SK-N-SH (cell line): ENCODE measurements around the gene RAB3GAP2. TPM values are rescaled to one million over a fixed set of nuclear protein-coding genes. Genes with fewer than 3 reads are reported as not detected.

ENCODE experiments used
- CTCF ChIA-PET: fragments of 300-600, 350-600 bp; formaldehyde crosslinking; extraction: SDS; loops from one replicate; lab custom pipeline; 2021; lab: Yijun Ruan, JAX
- POLR2A ChIA-PET: fragments of 350-600 bp; sonication (Branson Sonifier 250); formaldehyde crosslinking; extraction: SDS; loops from one replicate; lab custom pipeline; 2020; ENCODE audit warnings: antibody characterized with exemption, inconsistent platforms; lab: Yijun Ruan, JAX
- DNase-seq: peaks from one replicate; pipeline ENCODE4 v3.0.0; 2012
- H2AFZ ChIP-seq: fragments of 200-600 bp; sonication (generic); 2 replicates; pipeline ENCODE4 v1.8.1; 2016; ENCODE audit warnings: antibody characterized with exemption, mild to moderate bottlenecking, low read depth
- H3F3A ChIP-seq: fragments of 200-600 bp; sonication (generic); replicated peaks from 2 replicates; pipeline ENCODE3; 2016; ENCODE audit warnings: antibody characterized with exemption, mild to moderate bottlenecking; ENCODE audit not compliant: insufficient read depth
- H3K27ac ChIP-seq, 2 experiments: fragments of 200-500 bp in 1 of 2; fragments of 200-600 bp in 1 of 2; sonication (Bioruptor generic) in 1 of 2; sonication (generic), shearing (Covaris generic) in 1 of 2; 2 replicates each; pipeline versions ENCODE4 v1.5.1 to v1.6.1; 2014 to 2016; ENCODE audit warnings: low read depth in 2 of 2, inconsistent platforms in 1 of 2, low read length in 1 of 2, mild to moderate bottlenecking in 1 of 2, mixed read lengths in 1 of 2
- H3K27me3 ChIP-seq: fragments of 200-600 bp; sonication (generic), shearing (Covaris generic); 2 replicates; pipeline ENCODE4 v1.6.1; 2016; ENCODE audit warnings: mixed run types; ENCODE audit not compliant: insufficient read depth
- H3K36me3 ChIP-seq, 2 experiments: fragments of 200-500 bp in 1 of 2; fragments of 200-600 bp in 1 of 2; sonication (Bioruptor generic) in 1 of 2; sonication (generic) in 1 of 2; replicated peaks in 1 of 2; 2 replicates each; pipeline versions ENCODE3 to v1.5.1; 2014 to 2016; ENCODE audit warnings: low read length in 1 of 2, mild to moderate bottlenecking in 1 of 2; ENCODE audit not compliant: insufficient read depth in 2 of 2, control insufficient read depth in 1 of 2
- H3K4me1 ChIP-seq, 2 experiments: fragments of 200-500 bp in 1 of 2; fragments of 200-600 bp in 1 of 2; sonication (Bioruptor generic) in 1 of 2; sonication (generic), shearing (Covaris generic) in 1 of 2; 2 replicates each; pipeline versions ENCODE4 v1.5.1 to v1.6.1; 2014 to 2016; ENCODE audit warnings: low read depth in 1 of 2, low read length in 1 of 2, mixed run types in 1 of 2; ENCODE audit not compliant: insufficient read depth in 2 of 2, control insufficient read depth in 1 of 2
- H3K4me2 ChIP-seq: fragments of 200-600 bp; sonication (generic), shearing (Covaris generic); 2 replicates; pipeline ENCODE4 v1.6.1; 2017; ENCODE audit warnings: mixed run types
- H3K4me3 ChIP-seq, 2 experiments: fragments of 200-500 bp in 1 of 2; fragments of 200-600 bp in 1 of 2; sonication (Bioruptor generic) in 1 of 2; sonication (generic), shearing (Covaris generic) in 1 of 2; 2 replicates each; pipeline versions ENCODE4 v1.5.1 to v1.8.1; 2014 to 2016; ENCODE audit warnings: low read depth in 2 of 2, inconsistent platforms in 1 of 2, low read length in 1 of 2, mild to moderate bottlenecking in 1 of 2, mixed read lengths in 1 of 2, moderate library complexity in 1 of 2
- H3K79me2 ChIP-seq: fragments of 200-600 bp; sonication (generic); 2 replicates; pipeline ENCODE4 v1.8.1; 2017; ENCODE audit warnings: mild to moderate bottlenecking; ENCODE audit not compliant: insufficient read depth
- H3K9ac ChIP-seq: fragments of 200-600 bp; sonication (generic); 2 replicates; pipeline ENCODE4 v1.6.1; 2017; ENCODE audit warnings: mixed run types
- H3K9me2 ChIP-seq: fragments of 200-600 bp; sonication (generic); 2 replicates; pipeline ENCODE4 v1.6.1; 2017; ENCODE audit warnings: mixed run types
- H3K9me3 ChIP-seq: fragments of 200-600 bp; sonication (generic); 2 replicates; pipeline ENCODE4 v1.6.1; 2017; ENCODE audit warnings: mixed run types, mild to moderate bottlenecking, moderate library complexity
- H4K20me1 ChIP-seq: fragments of 200-600 bp; sonication (generic); 2 replicates; pipeline ENCODE4 v1.6.1; 2017; ENCODE audit warnings: mild to moderate bottlenecking, mixed run types; ENCODE audit not compliant: insufficient read depth
- CTCF ChIP-seq: fragments of 200-600 bp; sonication (generic); IDR thresholded peaks from 2 replicates; pipeline ENCODE4 v1.6.1; 2017; ENCODE audit warnings: antibody characterized with exemption, mild to moderate bottlenecking, moderate library complexity
- EP300 ChIP-seq, 2 experiments: IDR thresholded peaks; 2 replicates each; pipeline versions ENCODE4 v1.4.0 to v1.6.1; 2012; ENCODE audit warnings: borderline replicate concordance in 1 of 2, low read depth in 1 of 2, low read length in 1 of 2
- FOSL2 ChIP-seq: IDR thresholded peaks from 2 replicates; pipeline ENCODE4 v1.4.0; 2012; ENCODE audit warnings: low read depth, mild to moderate bottlenecking, moderate library complexity, borderline replicate concordance
- GABPA ChIP-seq: IDR thresholded peaks from 2 replicates; pipeline ENCODE4 v1.4.0; 2012; ENCODE audit warnings: low read depth, mild to moderate bottlenecking
- GATA2 ChIP-seq: sonication (generic); formaldehyde crosslinking; IDR thresholded peaks from 2 replicates; pipeline ENCODE4 v1.5.0; 2020; ENCODE audit warnings: mild to moderate bottlenecking, missing genetic modification reagents
- JUND ChIP-seq: IDR thresholded peaks from 2 replicates; pipeline ENCODE4 v1.4.0; 2012
- MAX ChIP-seq: IDR thresholded peaks from 2 replicates; pipeline ENCODE4 v1.4.0; 2012; ENCODE audit warnings: low read depth
- MXI1 ChIP-seq: IDR thresholded peaks from 2 replicates; pipeline ENCODE4 v1.6.1; 2012; ENCODE audit warnings: mild to moderate bottlenecking, low read depth, low read length, improper control_type of control experiment
- PBX3 ChIP-seq: IDR thresholded peaks from 2 replicates; pipeline ENCODE4; 2012
- POLR2AphosphoS5 ChIP-seq: IDR thresholded peaks from 2 replicates; pipeline ENCODE4 v1.6.1; 2012; ENCODE audit warnings: low read depth, low read length
- REST ChIP-seq: IDR thresholded peaks from 2 replicates; pipeline ENCODE4 v1.6.1; 2012; ENCODE audit warnings: mild to moderate bottlenecking, low read depth, low read length, moderate library complexity
- SIN3A ChIP-seq: IDR thresholded peaks from 2 replicates; pipeline ENCODE4 v1.6.1; 2012; ENCODE audit warnings: low read depth, mild to moderate bottlenecking, low read length, moderate library complexity, borderline replicate concordance
- USF2 ChIP-seq: fragments of 150-350 bp; IDR thresholded peaks from 2 replicates; pipeline ENCODE4 v1.6.1; 2017; ENCODE audit warnings: antibody characterized with exemption, low read length, low read depth, borderline replicate concordance
- WGBS: methylation state at CpG from one replicate; pipeline ENCODE4 v1.1.6; 2017; ENCODE audit warnings: low lambda C conversion rate; 5-methylcytosine and 5-hydroxymethylcytosine counted together
- polyA plus RNA-seq, 3 experiments: library from polyadenylated mRNA; depleted of rRNA; stranded (reverse); fragments of >200 nt; gene quantifications; 2 replicates each; pipeline ENCODE4 v1.2.3, GENCODE V29; 2012

Gene RAB3GAP2
- polyA plus RNA-seq, 1 of the 3 experiments (the other 2 are of a cell fraction), result 9.3 TPM

- no peak for DNase-seq
- H3K9me3 ChIP-seq, result no peaks in the 10 kb centered on the region
- H4K20me1 ChIP-seq, result peaks cover 6% of the 10 kb centered on the region
- no peak overlapping the region for H3K4me2 ChIP-seq
- H3K79me2 ChIP-seq, result peaks cover 37% of the 10 kb centered on the region; the same call in 1 of the 2 replicates
- H3K27me3 ChIP-seq, result no peaks in the 10 kb centered on the region
- peaks cover 11 to 45% of the 10 kb centered on the region in 2 experiments for H3K36me3 ChIP-seq
- H3K27ac ChIP-seq, result no peak overlapping the region
- 95% methylated on average over 4 of the region's 4 CpGs for WGBS
- H3K9me2 ChIP-seq, result no peaks in the 10 kb centered on the region
- H2AFZ ChIP-seq, result no peak overlapping the region
- no peak overlapping the region for H3K4me3 ChIP-seq
- ChIA-PET CTCF (interaction anchor here (1.1 to 4.8 kb wide), 3 partner anchors 8 to 142 kb away, joined by 3 to 29 read pairs (median 3); no protein-coding TSS in a partner anchor), POLR2A (no interaction called here)
- no peaks in the 10 kb centered on the region for H3K4me1 ChIP-seq
- TF ChIP-seq SIN3A, result no peak
- no peak for TF ChIP-seq REST
- no peak for TF ChIP-seq USF2
- TF ChIP-seq GABPA, result no peak
- no peak for TF ChIP-seq FOSL2
- TF ChIP-seq MXI1, result no peak
- no peak for TF ChIP-seq JUND
- no peak for TF ChIP-seq PBX3
- no peak for TF ChIP-seq GATA2 (CRISPR knock-in tag)
- no peak for TF ChIP-seq POLR2AphosphoS5
- no peak for TF ChIP-seq CTCF
- TF ChIP-seq EP300 (IDR thresholded peaks at IDR 0.05; ENCODE audit: borderline replicate concordance in 1 of 2, low read depth in 1 of 2, low read length in 1 of 2), result no peak
- no peak for TF ChIP-seq MAX
- H3K9ac ChIP-seq, result no peak overlapping the region
- H3F3A ChIP-seq, result no peaks in the 10 kb centered on the region
Observed at GRCh38 chr1:220227393-220227792, 44.9 kb downstream of the RAB3GAP2 start.
